PFSK-1 (cell line): ENCODE measurements around the gene GRM4.

Source experiments
- POLR2AphosphoS5 ChIP-seq: IDR thresholded peaks from 2 replicates; pipeline ENCODE4 v1.6.1; 2012; ENCODE audit warnings: low read depth, mild to moderate bottlenecking, control low read depth, low read length, moderate library complexity
- TAF1 ChIP-seq: IDR thresholded peaks from 2 replicates; pipeline ENCODE4 v1.6.1; 2012; ENCODE audit warnings: low read length, control low read depth, borderline replicate concordance; ENCODE audit not compliant: insufficient read depth
- TF ChIP-seq, protein P1 (sequence below), 2 experiments: IDR thresholded peaks; 2 replicates each; pipeline versions ENCODE4 v1.6.1 to v1.8.0; 2011 to 2012; ENCODE audit warnings: low read depth in 2 of 2, low read length in 2 of 2, control low read depth in 1 of 2, inconsistent platforms in 1 of 2, mild to moderate bottlenecking in 1 of 2, moderate library complexity in 1 of 2; ENCODE audit not compliant: insufficient read depth in 1 of 2

DNA sequence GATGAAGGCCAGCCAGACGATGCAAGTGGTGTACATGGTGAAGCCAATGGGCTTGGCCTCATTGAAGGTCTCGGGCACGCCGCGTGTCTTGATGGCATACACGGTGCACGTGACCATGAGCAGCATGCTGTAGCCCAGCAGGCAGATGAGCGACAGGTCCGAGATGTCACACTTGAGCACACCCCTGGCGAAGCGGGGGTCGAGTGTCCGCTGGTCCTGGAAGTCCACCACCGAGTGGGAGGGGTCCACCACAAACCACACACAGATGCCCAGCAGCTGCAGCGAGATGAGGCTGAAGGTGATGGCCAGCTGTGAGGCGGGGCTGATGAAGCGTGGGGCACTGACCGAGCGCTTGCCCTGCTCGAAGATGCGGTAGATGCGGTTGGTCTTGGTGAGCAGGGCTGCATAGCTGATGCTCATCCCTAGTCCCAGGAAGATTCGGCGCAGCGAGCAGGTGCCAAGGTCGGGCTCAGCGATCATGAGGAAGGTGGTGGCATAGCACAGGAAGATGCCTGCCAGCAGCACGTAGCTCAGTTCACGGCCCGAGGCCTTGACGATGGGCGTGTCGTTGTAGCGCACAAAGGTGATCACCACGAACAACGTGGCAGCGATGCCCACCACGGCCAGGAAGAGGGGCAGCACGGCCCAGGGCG is 110.1 kb downstream of the GRM4 start:
- TF ChIP-seq POLR2AphosphoS5, result no peak
- TF ChIP-seq TAF1, result no peak
- TF ChIP-seq, protein P1, sequence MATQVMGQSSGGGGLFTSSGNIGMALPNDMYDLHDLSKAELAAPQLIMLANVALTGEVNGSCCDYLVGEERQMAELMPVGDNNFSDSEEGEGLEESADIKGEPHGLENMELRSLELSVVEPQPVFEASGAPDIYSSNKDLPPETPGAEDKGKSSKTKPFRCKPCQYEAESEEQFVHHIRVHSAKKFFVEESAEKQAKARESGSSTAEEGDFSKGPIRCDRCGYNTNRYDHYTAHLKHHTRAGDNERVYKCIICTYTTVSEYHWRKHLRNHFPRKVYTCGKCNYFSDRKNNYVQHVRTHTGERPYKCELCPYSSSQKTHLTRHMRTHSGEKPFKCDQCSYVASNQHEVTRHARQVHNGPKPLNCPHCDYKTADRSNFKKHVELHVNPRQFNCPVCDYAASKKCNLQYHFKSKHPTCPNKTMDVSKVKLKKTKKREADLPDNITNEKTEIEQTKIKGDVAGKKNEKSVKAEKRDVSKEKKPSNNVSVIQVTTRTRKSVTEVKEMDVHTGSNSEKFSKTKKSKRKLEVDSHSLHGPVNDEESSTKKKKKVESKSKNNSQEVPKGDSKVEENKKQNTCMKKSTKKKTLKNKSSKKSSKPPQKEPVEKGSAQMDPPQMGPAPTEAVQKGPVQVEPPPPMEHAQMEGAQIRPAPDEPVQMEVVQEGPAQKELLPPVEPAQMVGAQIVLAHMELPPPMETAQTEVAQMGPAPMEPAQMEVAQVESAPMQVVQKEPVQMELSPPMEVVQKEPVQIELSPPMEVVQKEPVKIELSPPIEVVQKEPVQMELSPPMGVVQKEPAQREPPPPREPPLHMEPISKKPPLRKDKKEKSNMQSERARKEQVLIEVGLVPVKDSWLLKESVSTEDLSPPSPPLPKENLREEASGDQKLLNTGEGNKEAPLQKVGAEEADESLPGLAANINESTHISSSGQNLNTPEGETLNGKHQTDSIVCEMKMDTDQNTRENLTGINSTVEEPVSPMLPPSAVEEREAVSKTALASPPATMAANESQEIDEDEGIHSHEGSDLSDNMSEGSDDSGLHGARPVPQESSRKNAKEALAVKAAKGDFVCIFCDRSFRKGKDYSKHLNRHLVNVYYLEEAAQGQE (IDR thresholded peaks at IDR 0.05; ENCODE audit: insufficient read depth in 1 of 2, low read depth in 2 of 2, low read length in 2 of 2), result no peak
